ENCODE results near the gene KRT79. TPM values are rescaled to one million over a fixed set of nuclear protein-coding genes. Genes with fewer than 3 reads are reported as not detected.
A peak's percentile ranks its signal among the peaks of the same experiment; 100 is the strongest.

KRT79 gene
- total RNA-seq, 8 experiments from 2014 or later = 0.32 to 0.90 TPM; not detected in 6

GRCh38 chr12:52811191-52812072 lies 22.7 kb downstream of the KRT79 start:
- in situ Hi-C loops (cut with MboI; ENCODE audit: low pct_unique_long_range_greater_than_20kb in 2 of 9, low sequenced_read_pairs in 9 of 9, unreplicated experiment in 9 of 9) = no loop called here
- WGBS, 10 experiments = 0 to 91% (median 73%) methylated on average over 2 to 7 of the region's 9 CpGs; no CpG with 5 or more reads in 2 of the 10 experiments
- ATAC-seq (replicated peaks in 6 of 8) = no peak
- H3K4me3 ChIP-seq = no peak overlapping the region
- H3K4me1 ChIP-seq (replicated peaks in 1 of 2) = peaks cover 0 to 2% of the 10 kb centered on the region in 2 donors
- H3K27ac ChIP-seq = no peak overlapping the region

- Histone ChIP-seq H3K4me1 (replicated peaks in 1 of 2) (peaks cover 0 to 2% of the 10 kb centered on the region in 2 donors), H3K4me3 (no peak overlapping the region), H3K27ac (no peak overlapping the region)
- ATAC-seq (replicated peaks in 6 of 8) = no peak
- in situ Hi-C loops (cut with MboI; ENCODE audit: low pct_unique_long_range_greater_than_20kb in 2 of 9, low sequenced_read_pairs in 9 of 9, unreplicated experiment in 9 of 9) = no loop called here
- 0 to 100% (median 55%) methylated on average over 1 to 5 of the region's 5 CpGs for WGBS, 10 experiments
Measured at GRCh38 chr12:52810554-52810953, 23.6 kb downstream of the KRT79 start.

- Histone ChIP-seq H3K4me1 (replicated peaks in 1 of 2) (peaks cover 0 to 2% of the 10 kb centered on the region in 2 donors), H3K4me3 (no peak overlapping the region), H3K27ac (no peak overlapping the region)
- in situ Hi-C loops (cut with MboI; ENCODE audit: low pct_unique_long_range_greater_than_20kb in 2 of 9, low sequenced_read_pairs in 9 of 9, unreplicated experiment in 9 of 9) = no loop called here
- 0 to 100% (median 62%) methylated on average over 1 to 5 of the region's 7 CpGs for WGBS, 10 experiments
- no peak for ATAC-seq (replicated peaks in 6 of 8)
Measured at GRCh38 chr12:52809166-52809565, 24.9 kb downstream of the KRT79 start.

GRCh38 chr12:52808573-52809160 lies 25.4 kb downstream of the KRT79 start:
- peaks cover 0 to 2% of the 10 kb centered on the region in 2 donors for H3K4me1 ChIP-seq (replicated peaks in 1 of 2)
- in situ Hi-C loops (cut with MboI; ENCODE audit: low pct_unique_long_range_greater_than_20kb in 2 of 9, low sequenced_read_pairs in 9 of 9, unreplicated experiment in 9 of 9) = no loop called here
- ATAC-seq (replicated peaks in 6 of 8) = no peak
- H3K27ac ChIP-seq = no peak overlapping the region
- no peak overlapping the region for H3K4me3 ChIP-seq
- WGBS, 10 experiments = 40 to 100% (median 72%) methylated on average over 1 to 5 of the region's 8 CpGs; no CpG with 5 or more reads in 4 of the 10 experiments

GRCh38 chr12:52807544-52808470 lies 26.3 kb downstream of the KRT79 start:
- 10 to 100% (median 48%) methylated on average over 1 to 9 of the region's 16 CpGs; no CpG with 5 or more reads in 2 of the 10 experiments for WGBS, 10 experiments
- in situ Hi-C loops (cut with MboI; ENCODE audit: low pct_unique_long_range_greater_than_20kb in 2 of 9, low sequenced_read_pairs in 9 of 9, unreplicated experiment in 9 of 9) = no loop called here
- no peak for ATAC-seq (replicated peaks in 6 of 8)
- no peak overlapping the region for H3K4me3 ChIP-seq
- H3K27ac ChIP-seq = no peak overlapping the region
- no peaks in the 10 kb centered on the region for H3K4me1 ChIP-seq (replicated peaks in 1 of 2)

GRCh38 chr12:52806821-52807543 lies 27.1 kb downstream of the KRT79 start:
- 28 to 60% (median 49%) methylated on average over 2 to 8 of the region's 11 CpGs; no CpG with 5 or more reads in 5 of the 10 experiments for WGBS, 10 experiments
- no peaks in the 10 kb centered on the region for H3K4me1 ChIP-seq (replicated peaks in 1 of 2)
- no peak for ATAC-seq (replicated peaks in 6 of 8)
- in situ Hi-C loops (cut with MboI; ENCODE audit: low pct_unique_long_range_greater_than_20kb in 2 of 9, low sequenced_read_pairs in 9 of 9, unreplicated experiment in 9 of 9) = no loop called here
- H3K4me3 ChIP-seq = no peak overlapping the region
- H3K27ac ChIP-seq = no peak overlapping the region

GRCh38 chr12:52806169-52806811 lies 27.8 kb downstream of the KRT79 start:
- Histone ChIP-seq H3K4me3 (no peak overlapping the region), H3K27ac (no peak overlapping the region), H3K4me1 (replicated peaks in 1 of 2) (no peaks in the 10 kb centered on the region)
- no peak for ATAC-seq (replicated peaks in 6 of 8)
- in situ Hi-C loops (cut with MboI; ENCODE audit: low pct_unique_long_range_greater_than_20kb in 2 of 9, low sequenced_read_pairs in 9 of 9, unreplicated experiment in 9 of 9) = no loop called here
- WGBS, 10 experiments = 57 to 100% (median 84%) methylated on average over 1 to 3 of the region's 3 CpGs; no CpG with 5 or more reads in 2 of the 10 experiments

- ATAC-seq (replicated peaks in 6 of 8) = no peak
- in situ Hi-C loops (cut with MboI; ENCODE audit: low pct_unique_long_range_greater_than_20kb in 2 of 9, low sequenced_read_pairs in 9 of 9, unreplicated experiment in 9 of 9) = no loop called here
- Histone ChIP-seq H3K4me3 (no peak overlapping the region), H3K27ac (no peak overlapping the region), H3K4me1 (replicated peaks in 1 of 2) (no peaks in the 10 kb centered on the region)
- 71 to 100% methylated on average over 1 to 2 of the region's 3 CpGs; no CpG with 5 or more reads in 8 of the 10 experiments for WGBS, 10 experiments
Measured at GRCh38 chr12:52805739-52806138, 28.4 kb downstream of the KRT79 start.

GRCh38 chr12:52805000-52805399 lies 29.1 kb downstream of the KRT79 start:
- in situ Hi-C loops (cut with MboI; ENCODE audit: low pct_unique_long_range_greater_than_20kb in 2 of 9, low sequenced_read_pairs in 9 of 9, unreplicated experiment in 9 of 9) = no loop called here
- peak in 2 of 8 experiments; percentile 36 to 37 for ATAC-seq (replicated peaks in 6 of 8)
- H3K4me1 ChIP-seq (replicated peaks in 1 of 2) = peaks cover 0 to 2% of the 10 kb centered on the region in 2 donors
- no peak overlapping the region for H3K27ac ChIP-seq
- WGBS, 10 experiments = 0 to 20% methylated on average over 1 of the region's 1 CpG; no CpG with 5 or more reads in 8 of the 10 experiments
- no peak overlapping the region for H3K4me3 ChIP-seq

GRCh38 chr12:52802442-52802841 lies 31.7 kb downstream of the KRT79 start:
- in situ Hi-C loops (cut with MboI; ENCODE audit: low pct_unique_long_range_greater_than_20kb in 2 of 9, low sequenced_read_pairs in 9 of 9, unreplicated experiment in 9 of 9) = no loop called here

GRCh38 chr12:52801773-52802172 lies 32.3 kb downstream of the KRT79 start:
- ATAC-seq (replicated peaks in 6 of 8) = no peak
- in situ Hi-C loops (cut with MboI; ENCODE audit: low pct_unique_long_range_greater_than_20kb in 2 of 9, low sequenced_read_pairs in 9 of 9, unreplicated experiment in 9 of 9) = no loop called here
- H3K4me1 ChIP-seq (replicated peaks in 1 of 2) = peaks cover 0 to 2% of the 10 kb centered on the region in 2 donors
- H3K4me3 ChIP-seq = no peak overlapping the region
- 17 to 94% (median 69%) methylated on average over 1 to 2 of the region's 3 CpGs; no CpG with 5 or more reads in 7 of the 10 experiments for WGBS, 10 experiments
- H3K27ac ChIP-seq = no peak overlapping the region

More at GRCh38 chr12:52802442-52802841, 31.7 kb downstream of the KRT79 start:
- Histone ChIP-seq H3K27ac (no peak overlapping the region), H3K4me3 (no peak overlapping the region), H3K4me1 (replicated peaks in 1 of 2) (peaks cover 0 to 2% of the 10 kb centered on the region in 2 donors)
- ATAC-seq (replicated peaks in 6 of 8) = no peak
- 0 to 61% (median 28%) methylated on average over 1 to 5 of the region's 6 CpGs; no CpG with 5 or more reads in 4 of the 10 experiments for WGBS, 10 experiments

Data from motor neuron (in vitro differentiated cells).